ENCODE measurements around the gene EYA4.

DNA sequence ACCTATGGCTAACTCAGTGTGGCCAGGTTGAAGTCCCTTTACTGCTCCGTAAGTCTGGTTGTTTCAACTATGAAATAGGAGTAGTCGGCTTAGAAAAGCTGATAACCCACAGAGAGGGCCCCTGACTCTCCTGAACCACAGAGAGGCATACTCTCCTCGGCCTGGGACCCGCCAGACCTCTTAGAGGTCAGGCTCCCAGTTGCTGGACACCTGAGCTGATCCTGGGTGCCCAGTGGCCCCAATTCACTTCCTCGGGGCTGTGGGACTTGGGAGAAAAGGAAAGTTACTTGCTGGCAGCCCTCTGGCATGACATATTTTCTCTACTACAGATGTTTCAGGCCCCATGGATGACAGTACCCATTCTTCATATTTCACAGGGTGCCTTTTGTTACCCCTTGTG, 34.2 kb upstream of the EYA4 start:
- TF ChIP-seq, protein P1, sequence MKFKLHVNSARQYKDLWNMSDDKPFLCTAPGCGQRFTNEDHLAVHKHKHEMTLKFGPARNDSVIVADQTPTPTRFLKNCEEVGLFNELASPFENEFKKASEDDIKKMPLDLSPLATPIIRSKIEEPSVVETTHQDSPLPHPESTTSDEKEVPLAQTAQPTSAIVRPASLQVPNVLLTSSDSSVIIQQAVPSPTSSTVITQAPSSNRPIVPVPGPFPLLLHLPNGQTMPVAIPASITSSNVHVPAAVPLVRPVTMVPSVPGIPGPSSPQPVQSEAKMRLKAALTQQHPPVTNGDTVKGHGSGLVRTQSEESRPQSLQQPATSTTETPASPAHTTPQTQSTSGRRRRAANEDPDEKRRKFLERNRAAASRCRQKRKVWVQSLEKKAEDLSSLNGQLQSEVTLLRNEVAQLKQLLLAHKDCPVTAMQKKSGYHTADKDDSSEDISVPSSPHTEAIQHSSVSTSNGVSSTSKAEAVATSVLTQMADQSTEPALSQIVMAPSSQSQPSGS (tag by site-specific recombination; IDR thresholded peaks at IDR 0.05; ENCODE audit: low read depth): no peak
- TF ChIP-seq SP2 (tag by site-specific recombination; IDR thresholded peaks at IDR 0.05) (no peak), ZNF211 (tag by site-specific recombination; IDR thresholded peaks at IDR 0.05; ENCODE audit: low read depth) (no peak), ZBTB48 (tag by site-specific recombination; IDR thresholded peaks at IDR 0.05) (no peak), ZNF341 (tag by site-specific recombination; IDR thresholded peaks at IDR 0.05; ENCODE audit: low read depth) (no peak), ZBTB21 (tag by site-specific recombination; IDR thresholded peaks at IDR 0.05) (no peak), GLIS1 (tag by site-specific recombination; IDR thresholded peaks at IDR 0.05) (no peak)
- TF ChIP-seq, protein P2, sequence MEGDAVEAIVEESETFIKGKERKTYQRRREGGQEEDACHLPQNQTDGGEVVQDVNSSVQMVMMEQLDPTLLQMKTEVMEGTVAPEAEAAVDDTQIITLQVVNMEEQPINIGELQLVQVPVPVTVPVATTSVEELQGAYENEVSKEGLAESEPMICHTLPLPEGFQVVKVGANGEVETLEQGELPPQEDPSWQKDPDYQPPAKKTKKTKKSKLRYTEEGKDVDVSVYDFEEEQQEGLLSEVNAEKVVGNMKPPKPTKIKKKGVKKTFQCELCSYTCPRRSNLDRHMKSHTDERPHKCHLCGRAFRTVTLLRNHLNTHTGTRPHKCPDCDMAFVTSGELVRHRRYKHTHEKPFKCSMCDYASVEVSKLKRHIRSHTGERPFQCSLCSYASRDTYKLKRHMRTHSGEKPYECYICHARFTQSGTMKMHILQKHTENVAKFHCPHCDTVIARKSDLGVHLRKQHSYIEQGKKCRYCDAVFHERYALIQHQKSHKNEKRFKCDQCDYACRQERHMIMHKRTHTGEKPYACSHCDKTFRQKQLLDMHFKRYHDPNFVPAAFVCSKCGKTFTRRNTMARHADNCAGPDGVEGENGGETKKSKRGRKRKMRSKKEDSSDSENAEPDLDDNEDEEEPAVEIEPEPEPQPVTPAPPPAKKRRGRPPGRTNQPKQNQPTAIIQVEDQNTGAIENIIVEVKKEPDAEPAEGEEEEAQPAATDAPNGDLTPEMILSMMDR (tag by site-specific recombination; IDR thresholded peaks at IDR 0.05): no peak
